ENCODE measurements around the gene ZBTB8B.

GRCh38 chr1:32448773-32449456 lies 16.0 kb upstream of the ZBTB8B start:
- TF ChIP-seq EZH2phosphoT487 (IDR thresholded peaks at IDR 0.05; ENCODE audit: insufficient read depth, low read depth) (no peak), EZH2 (IDR thresholded peaks at IDR 0.05; ENCODE audit: insufficient read depth, poor library complexity, severe bottlenecking) (no peak)
